HCT116 (cell line): ENCODE measurements around the gene NLGN4Y.

ENCODE experiments used
- CTCF ChIP-seq, 3 experiments: fragments of 200-600 bp in 1 of 3; sonication (generic) in 1 of 3; IDR thresholded peaks in 2 of 3; conservative IDR thresholded peaks in 1 of 3; 2 replicates each; pipeline ENCODE4 v1.5.1; 2012 to 2017; ENCODE audit warnings: low read depth in 2 of 3, low read length in 2 of 3, antibody characterized with exemption in 1 of 3, borderline replicate concordance in 1 of 3, control low read depth in 1 of 3, mild to moderate bottlenecking in 1 of 3, mixed read lengths in 1 of 3, mixed run types in 1 of 3, moderate library complexity in 1 of 3; ENCODE audit not compliant: insufficient read depth in 1 of 3
- POLR2A ChIP-seq: IDR thresholded peaks from 2 replicates; pipeline ENCODE4 v1.7.0; 2011; ENCODE audit warnings: borderline replicate concordance; ENCODE audit not compliant: insufficient read depth, insufficient read length; ENCODE audit errors: extremely low read depth
- REST ChIP-seq: IDR thresholded peaks from 2 replicates; pipeline ENCODE4 v1.6.1; 2012; ENCODE audit warnings: low read depth
- SRF ChIP-seq: IDR thresholded peaks from 2 replicates; pipeline ENCODE4 v1.6.1; 2012; ENCODE audit warnings: low read depth
- YY1 ChIP-seq: IDR thresholded peaks from 2 replicates; pipeline ENCODE4 v1.6.1; 2011; ENCODE audit warnings: low read length, low read depth, moderate library complexity, mild to moderate bottlenecking; ENCODE audit not compliant: insufficient replicate concordance; ENCODE audit errors: extremely low read depth

- TF ChIP-seq POLR2A (no peak), CTCF (IDR thresholded peaks at IDR 0.05 in 2 of 3, conservative IDR thresholded peaks at IDR 0.05 in 1 of 3; ENCODE audit: borderline replicate concordance in 1 of 3, insufficient read depth in 1 of 3, low read depth in 2 of 3, low read length in 2 of 3) (no peak), SRF (no peak), YY1 (no peak), REST (no peak)
These were observed 238.6 kb downstream of the NLGN4Y start for GRCh38 chrY:14762903-14763302.
